HEK293 (cell line): Measurements from ENCODE around the gene SLC25A44.

Source experiments
- CTCF ChIA-PET: fragments of 350-600 bp; formaldehyde crosslinking; extraction: SDS; loops from one replicate; lab custom pipeline; 2021; ENCODE audit warnings: antibody characterized with exemption; lab: Yijun Ruan, JAX
- POLR2A ChIA-PET: fragments of 300-600 bp; formaldehyde crosslinking; extraction: SDS; loops from one replicate; lab custom pipeline; 2020; ENCODE audit warnings: antibody characterized with exemption, inconsistent platforms; lab: Yijun Ruan, JAX
- H3K27ac ChIP-seq: fragments of 200-500 bp; sonication (Bioruptor generic); 2 replicates; pipeline ENCODE4 v1.5.1; 2014; ENCODE audit warnings: low read depth, low read length, control low read depth, inconsistent platforms; ENCODE audit errors: extremely low read depth
- H3K36me3 ChIP-seq, 2 experiments: fragments of 200-500 bp in 1 of 2; sonication (Bioruptor generic) in 1 of 2; 1 replicate in 1 of 2; 2 replicates in 1 of 2; pipeline ENCODE4 v1.5.1; 2014 to 2017; ENCODE audit warnings: inconsistent platforms in 2 of 2, low read length in 2 of 2; ENCODE audit not compliant: control insufficient read depth in 2 of 2, insufficient read depth in 1 of 2
- H3K4me1 ChIP-seq: fragments of 200-500 bp; sonication (Bioruptor generic); 2 replicates; pipeline ENCODE4 v1.5.1; 2014; ENCODE audit warnings: mild to moderate bottlenecking, low read length, inconsistent platforms; ENCODE audit not compliant: control insufficient read depth, insufficient read depth
- H3K4me3 ChIP-seq: 2 replicates; pipeline ENCODE4 v1.5.1; 2011; ENCODE audit warnings: low read depth, mild to moderate bottlenecking, control low read depth, low read length, moderate library complexity
- H3K9me3 ChIP-seq: fragments of 200-500 bp; sonication (Bioruptor generic); 2 replicates; pipeline ENCODE4 v1.5.1; 2014; ENCODE audit warnings: low read depth, low read length, inconsistent platforms; ENCODE audit not compliant: control insufficient read depth, insufficient read depth
- GLI2 ChIP-seq: fragments of 450-650 bp; formaldehyde crosslinking; IDR thresholded peaks from 2 replicates; pipeline ENCODE4; 2017; ENCODE audit warnings: missing biosample characterization, missing genetic modification characterization, low read depth, borderline replicate concordance
- KLF1 ChIP-seq: fragments of 450-650 bp; formaldehyde crosslinking; IDR thresholded peaks from 2 replicates; pipeline ENCODE4 v1.5.1; 2016; ENCODE audit warnings: missing biosample characterization, missing genetic modification characterization
- ZBTB48 ChIP-seq: fragments of 450-650 bp; formaldehyde crosslinking; IDR thresholded peaks from 2 replicates; pipeline ENCODE4 v1.5.1; 2016; ENCODE audit warnings: missing biosample characterization, missing genetic modification characterization
- ZFP37 ChIP-seq: fragments of 450-650 bp; formaldehyde crosslinking; IDR thresholded peaks from 2 replicates; pipeline ENCODE4 v1.5.1; 2016; ENCODE audit warnings: missing biosample characterization, missing genetic modification characterization
- ZNF121 ChIP-seq: fragments of 450-650 bp; formaldehyde crosslinking; IDR thresholded peaks from 2 replicates; pipeline ENCODE4 v1.5.1; 2016; ENCODE audit warnings: missing biosample characterization, missing genetic modification characterization
- ZNF132 ChIP-seq: fragments of 450-650 bp; formaldehyde crosslinking; IDR thresholded peaks from 2 replicates; pipeline ENCODE4 v1.5.1; 2017; ENCODE audit warnings: missing biosample characterization, missing genetic modification characterization, borderline replicate concordance
- ZNF223 ChIP-seq: fragments of 450-650 bp; formaldehyde crosslinking; IDR thresholded peaks from 2 replicates; pipeline ENCODE4 v1.5.1; 2016; ENCODE audit warnings: missing biosample characterization, missing genetic modification characterization
- ZNF266 ChIP-seq: fragments of 450-650 bp; formaldehyde crosslinking; IDR thresholded peaks from 2 replicates; pipeline ENCODE4 v1.5.1; 2016; ENCODE audit warnings: missing biosample characterization, missing genetic modification characterization, low read depth
- ZNF341 ChIP-seq: fragments of 450-650 bp; formaldehyde crosslinking; IDR thresholded peaks from 2 replicates; pipeline ENCODE4; 2016; ENCODE audit warnings: low read depth, missing biosample characterization, missing genetic modification characterization
- ZNF37A ChIP-seq: fragments of 450-650 bp; IDR thresholded peaks from 2 replicates; pipeline ENCODE4 v1.5.1; 2018; ENCODE audit warnings: missing biosample characterization, missing genetic modification characterization
- ZNF404 ChIP-seq: fragments of 450-650 bp; formaldehyde crosslinking; IDR thresholded peaks from 2 replicates; pipeline ENCODE4 v1.5.1; 2017; ENCODE audit warnings: missing biosample characterization, missing genetic modification characterization
- ZNF473 ChIP-seq: fragments of 450-650 bp; formaldehyde crosslinking; IDR thresholded peaks from 2 replicates; pipeline ENCODE4 v1.5.1; 2017; ENCODE audit warnings: missing biosample characterization, missing genetic modification characterization
- ZNF510 ChIP-seq: fragments of 450-650 bp; formaldehyde crosslinking; IDR thresholded peaks from 2 replicates; pipeline ENCODE4 v1.5.1; 2018; ENCODE audit warnings: mild to moderate bottlenecking, missing genetic modification characterization, missing biosample characterization; ENCODE audit not compliant: insufficient replicate concordance
- ZNF561 ChIP-seq: fragments of 450-650 bp; IDR thresholded peaks from 2 replicates; pipeline ENCODE4 v1.5.1; 2018; ENCODE audit warnings: missing biosample characterization, missing genetic modification characterization, borderline replicate concordance
- ZNF626 ChIP-seq: fragments of 450-650 bp; sonication (Bioruptor Pico); formaldehyde crosslinking; IDR thresholded peaks from 2 replicates; pipeline ENCODE4 v1.5.1; 2018; ENCODE audit warnings: missing biosample characterization, missing genetic modification characterization, inconsistent platforms
- ZNF660 ChIP-seq: fragments of 450-650 bp; IDR thresholded peaks from 2 replicates; pipeline ENCODE4 v1.5.1; 2018; ENCODE audit warnings: missing biosample characterization, mild to moderate bottlenecking, missing genetic modification characterization
- ZNF670 ChIP-seq: fragments of 450-650 bp; formaldehyde crosslinking; IDR thresholded peaks from 2 replicates; pipeline ENCODE4 v1.5.1; 2016; ENCODE audit warnings: missing biosample characterization, missing genetic modification characterization, low read depth
- ZNF768 ChIP-seq: fragments of 450-650 bp; formaldehyde crosslinking; IDR thresholded peaks from 2 replicates; pipeline ENCODE4 v1.5.1; 2018; ENCODE audit warnings: missing biosample characterization, mild to moderate bottlenecking, missing genetic modification characterization
- ZNF776 ChIP-seq: fragments of 450-650 bp; formaldehyde crosslinking; IDR thresholded peaks from 2 replicates; pipeline ENCODE4 v1.5.0; 2017; ENCODE audit warnings: missing biosample characterization, missing genetic modification characterization, borderline replicate concordance
- ZNF837 ChIP-seq: fragments of 450-650 bp; formaldehyde crosslinking; IDR thresholded peaks from 2 replicates; pipeline ENCODE4 v1.5.1; 2016; ENCODE audit warnings: missing biosample characterization, missing genetic modification characterization
- ZSCAN23 ChIP-seq: fragments of 450-650 bp; formaldehyde crosslinking; IDR thresholded peaks from 2 replicates; pipeline ENCODE4 v1.5.1; 2016; ENCODE audit warnings: missing biosample characterization, missing genetic modification characterization
- ZXDB ChIP-seq: fragments of 450-650 bp; formaldehyde crosslinking; IDR thresholded peaks from 2 replicates; pipeline ENCODE4 v1.5.1; 2016; ENCODE audit warnings: missing biosample characterization, missing genetic modification characterization
- TF ChIP-seq, protein P1 (sequence below): fragments of 450-650 bp; formaldehyde crosslinking; IDR thresholded peaks from 2 replicates; pipeline ENCODE4 v1.5.0; 2017; ENCODE audit warnings: missing biosample characterization, missing genetic modification characterization, borderline replicate concordance

SLC25A44 gene

DNA sequence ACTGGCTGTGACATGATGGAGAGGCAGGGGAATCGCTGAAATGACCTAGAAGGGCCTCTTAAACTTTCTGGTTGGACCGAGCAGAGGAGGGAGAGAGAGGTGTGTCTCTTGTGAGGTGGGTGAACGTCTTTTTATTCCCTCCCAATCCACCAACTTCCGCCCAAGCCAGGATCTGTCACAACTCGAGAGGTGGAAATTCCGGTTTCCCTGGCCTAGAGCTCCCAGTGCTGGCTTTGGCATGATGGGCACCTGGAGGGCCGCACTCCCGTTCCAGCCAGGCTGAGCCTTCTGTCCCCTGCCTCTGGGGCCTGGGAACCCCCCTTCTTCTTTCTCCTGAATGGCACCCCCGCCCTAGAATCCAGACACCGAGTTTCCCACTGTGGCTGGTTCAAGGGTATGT lies 40.5 kb upstream of the SLC25A44 start, which contains the start of gene SEMA4A:
SEMA4A (plus strand) TSS at position 224 of the 400 bp plus-strand sequence. CDS start 994 bp downstream, outside the sequence.
- CTCF ChIA-PET: no interaction called here
- POLR2A ChIA-PET: interaction anchor here (0.8 kb wide), 1 partner anchor 59 kb away, joined by 3 read pairs; the partner anchor contains the start of gene PMF1
- no peaks in the 10 kb centered on the region for H3K4me1 ChIP-seq

DNA sequence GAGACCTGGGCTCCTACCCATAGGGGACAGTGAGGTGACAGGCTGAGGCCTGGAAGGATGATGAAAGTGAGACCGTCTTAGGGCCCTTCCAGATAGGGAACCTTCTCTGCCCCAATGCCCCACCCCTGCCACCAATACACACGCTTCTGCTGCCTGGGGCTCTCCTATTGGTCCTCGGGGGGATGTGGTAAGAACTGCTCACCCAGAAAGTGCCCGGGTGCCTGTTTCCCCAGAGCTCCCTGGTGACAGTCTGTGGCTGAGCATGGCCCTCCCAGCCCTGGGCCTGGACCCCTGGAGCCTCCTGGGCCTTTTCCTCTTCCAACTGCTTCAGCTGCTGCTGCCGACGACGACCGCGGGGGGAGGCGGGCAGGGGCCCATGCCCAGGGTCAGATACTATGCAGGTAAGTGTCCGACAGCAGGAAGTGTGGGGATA lies 39.6 kb upstream of the SLC25A44 start:
- ChIA-PET CTCF (interaction anchor here (0.6 to 1.7 kb wide), 4 partner anchors 13 to 205 kb away, joined by 3 to 11 read pairs (median 6); no protein-coding TSS in a partner anchor), POLR2A (interaction anchor here (0.8 kb wide), 1 partner anchor 58 kb away, joined by 3 read pairs; the partner anchor contains the start of gene PMF1)
- Histone ChIP-seq H3K4me1 (no peaks in the 10 kb centered on the region), H3K9me3 (no peaks in the 10 kb centered on the region), H3K36me3 (no peaks in the 10 kb centered on the region), H3K4me3 (no peak overlapping the region), H3K27ac (no peak overlapping the region)
- TF ChIP-seq ZXDB (tag by site-specific recombination): no peak
- TF ChIP-seq ZNF670: no peak
- TF ChIP-seq ZFP37: no peak
- TF ChIP-seq ZNF776 (tag by site-specific recombination): no peak
- no peak for TF ChIP-seq ZNF660
- no peak for TF ChIP-seq ZNF837 (tag by site-specific recombination)

More for the DNA sequence above, 40.5 kb upstream of the SLC25A44 start, which contains the start of gene SEMA4A:
- TF ChIP-seq ZNF223 (no peak), KLF1 (tag by site-specific recombination) (no peak), ZSCAN23 (tag by site-specific recombination) (no peak), ZNF561 (tag by site-specific recombination) (no peak), ZNF266 (tag by site-specific recombination) (no peak), ZNF341 (tag by site-specific recombination) (no peak), ZNF776 (tag by site-specific recombination) (no peak), ZNF121 (tag by site-specific recombination) (no peak), ZNF510 (tag by site-specific recombination) (no peak), ZNF132 (no peak), GLI2 (tag by site-specific recombination) (no peak), ZNF37A (tag by site-specific recombination) (no peak), ZNF626 (tag by site-specific recombination) (no peak), ZNF473 (tag by site-specific recombination) (no peak), ZBTB48 (tag by site-specific recombination) (no peak), ZNF768 (tag by site-specific recombination) (no peak), ZNF404 (tag by site-specific recombination) (no peak)
- TF ChIP-seq, protein P1, sequence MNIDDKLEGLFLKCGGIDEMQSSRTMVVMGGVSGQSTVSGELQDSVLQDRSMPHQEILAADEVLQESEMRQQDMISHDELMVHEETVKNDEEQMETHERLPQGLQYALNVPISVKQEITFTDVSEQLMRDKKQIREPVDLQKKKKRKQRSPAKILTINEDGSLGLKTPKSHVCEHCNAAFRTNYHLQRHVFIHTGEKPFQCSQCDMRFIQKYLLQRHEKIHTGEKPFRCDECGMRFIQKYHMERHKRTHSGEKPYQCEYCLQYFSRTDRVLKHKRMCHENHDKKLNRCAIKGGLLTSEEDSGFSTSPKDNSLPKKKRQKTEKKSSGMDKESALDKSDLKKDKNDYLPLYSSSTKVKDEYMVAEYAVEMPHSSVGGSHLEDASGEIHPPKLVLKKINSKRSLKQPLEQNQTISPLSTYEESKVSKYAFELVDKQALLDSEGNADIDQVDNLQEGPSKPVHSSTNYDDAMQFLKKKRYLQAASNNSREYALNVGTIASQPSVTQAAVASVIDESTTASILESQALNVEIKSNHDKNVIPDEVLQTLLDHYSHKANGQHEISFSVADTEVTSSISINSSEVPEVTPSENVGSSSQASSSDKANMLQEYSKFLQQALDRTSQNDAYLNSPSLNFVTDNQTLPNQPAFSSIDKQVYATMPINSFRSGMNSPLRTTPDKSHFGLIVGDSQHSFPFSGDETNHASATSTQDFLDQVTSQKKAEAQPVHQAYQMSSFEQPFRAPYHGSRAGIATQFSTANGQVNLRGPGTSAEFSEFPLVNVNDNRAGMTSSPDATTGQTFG (tag by site-specific recombination): no peak
- TF ChIP-seq, all 188 proteins: peak for 0
- Histone ChIP-seq H3K4me3 (no peak within 1 kb of the TSS), H3K36me3 (no peaks in the 10 kb centered on the region), H3K27ac (no peak within 1 kb of the TSS), H3K9me3 (no peaks in the 10 kb centered on the region)
